ENCODE measurements around the gene GLIS1. TPM values are rescaled to one million over a fixed set of nuclear protein-coding genes. Genes with fewer than 3 reads are reported as not detected.
A peak's percentile ranks its signal among the peaks of the same experiment; 100 is the strongest.

GLIS1 gene
- total RNA-seq, 1 experiment from 2014 or later, result 0.28 TPM

DNA sequence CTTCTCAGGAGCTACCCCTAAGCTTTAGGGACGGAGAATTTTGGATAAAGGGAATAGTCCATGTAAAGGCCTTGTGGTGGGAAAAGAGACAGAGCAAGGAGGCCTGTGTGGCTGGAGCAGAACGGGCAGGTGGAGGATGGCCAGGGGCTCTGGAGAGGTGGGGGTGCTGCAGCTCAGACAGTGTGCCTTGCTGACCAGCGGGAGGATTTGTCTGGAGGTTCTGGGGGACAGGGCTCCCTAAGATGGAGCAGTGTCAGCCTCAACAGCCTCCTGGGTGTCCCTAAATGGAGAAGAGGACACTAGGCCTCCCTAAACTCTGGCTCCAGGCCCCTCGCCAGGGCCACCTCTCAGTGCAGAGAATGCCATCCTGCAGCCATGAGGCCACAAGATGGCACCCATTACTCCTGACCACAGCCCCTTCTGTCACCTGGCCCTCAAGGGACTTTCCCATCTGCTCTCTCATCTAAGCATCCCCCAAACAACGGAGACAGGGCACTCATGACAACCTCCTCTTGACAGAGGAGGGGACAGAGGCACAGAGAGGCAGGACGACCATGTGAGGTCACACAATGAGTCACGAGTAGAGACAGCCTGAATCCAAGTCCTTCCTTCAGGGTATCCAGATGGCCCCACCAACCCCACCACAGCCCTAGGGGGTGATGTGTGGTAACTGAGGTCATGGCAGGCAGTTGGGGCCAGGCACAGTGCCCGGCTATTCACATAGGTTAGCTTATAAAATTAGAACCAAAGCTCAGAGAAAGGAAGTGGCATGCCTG is 185.0 kb downstream of the GLIS1 start:
- DNase-seq, result no peak

More for the DNA sequence above, 185.0 kb downstream of the GLIS1 start:
- no CpG with 5 or more reads among the region's 8 CpGs for WGBS (ENCODE audit: extremely low coverage, insufficient read length, low lambda C conversion rate)
- peaks cover 13% of the 10 kb centered on the region for H3K27me3 Mint-ChIP-seq (ENCODE audit: low read depth)
- H3K27ac Mint-ChIP-seq, result 0 out of 7 replicates have a peak overlapping the region, but pooled peaks of 2 of the 3 experiments have one; percentile 21 to 57
- H3K36me3 Mint-ChIP-seq (ENCODE audit: insufficient read depth in 1 of 3, low read depth in 3 of 3), result no peaks in the 10 kb centered on the region
- Histone ChIP-seq H3T11ph (ENCODE audit: low read length) (no peak overlapping the region), H2BK20ac (ENCODE audit: low read depth, low read length, poor library complexity, severe bottlenecking) (no peak overlapping the region), H3K23ac (ENCODE audit: insufficient read length, low read depth, low read length) (no peak overlapping the region), H2BK120ac (ENCODE audit: low read depth, low read length, poor library complexity, severe bottlenecking) (no peak overlapping the region), H3K23me2 (ENCODE audit: insufficient read length, low read depth, low read length, poor library complexity, severe bottlenecking) (no peaks in the 10 kb centered on the region), H4K20me1 (ENCODE audit: control insufficient read depth, insufficient read depth, insufficient read length) (no peaks in the 10 kb centered on the region), H3K18ac (ENCODE audit: insufficient read length, low read depth, low read length) (no peak overlapping the region), H2AK5ac (ENCODE audit: insufficient read length, low read length) (no peak overlapping the region), H2BK15ac (ENCODE audit: low read depth, low read length) (no peak overlapping the region), H3K4me1 (ENCODE audit: insufficient read depth, low read length) (peaks cover 7% of the 10 kb centered on the region; the same call in 1 of the 2 replicates), H2BK12ac (ENCODE audit: insufficient read length, low read depth, low read length) (no peak overlapping the region), H4K5ac (ENCODE audit: insufficient read length, low read depth, low read length) (no peak overlapping the region), H2BK5ac (ENCODE audit: insufficient read length, low read length) (no peak overlapping the region), H3K27me3 (ENCODE audit: insufficient read depth, low read length) (no peaks in the 10 kb centered on the region), H4K8ac (replicated peaks; ENCODE audit: insufficient read length, low read depth, low read length) (no peak overlapping the region), H3K79me2 (ENCODE audit: insufficient read depth, low read length) (no peaks in the 10 kb centered on the region), H3K9ac (ENCODE audit: extremely low read depth, insufficient read length, low read length) (no peak overlapping the region), H3K9me3 (ENCODE audit: control insufficient read depth, low read depth, low read length) (no peaks in the 10 kb centered on the region), H3K4me2 (ENCODE audit: insufficient read depth, insufficient read length, low read length) (no peak overlapping the region), H3K79me1 (ENCODE audit: insufficient read depth, low read depth, low read length, poor library complexity, severe bottlenecking) (no peaks in the 10 kb centered on the region), H3K27ac (ENCODE audit: insufficient read length, low read depth, low read length) (no peak overlapping the region), H4K91ac (ENCODE audit: insufficient read length, low read depth, low read length) (no peak overlapping the region), H3K14ac (ENCODE audit: insufficient read depth, low read length) (no peak overlapping the region), H3K56ac (ENCODE audit: insufficient read length, low read depth, low read length) (no peak overlapping the region), H2AFZ (ENCODE audit: low read length) (no peak overlapping the region), H3K4ac (ENCODE audit: low read depth, low read length) (no peak overlapping the region)
- TF ChIP-seq, protein P1, sequence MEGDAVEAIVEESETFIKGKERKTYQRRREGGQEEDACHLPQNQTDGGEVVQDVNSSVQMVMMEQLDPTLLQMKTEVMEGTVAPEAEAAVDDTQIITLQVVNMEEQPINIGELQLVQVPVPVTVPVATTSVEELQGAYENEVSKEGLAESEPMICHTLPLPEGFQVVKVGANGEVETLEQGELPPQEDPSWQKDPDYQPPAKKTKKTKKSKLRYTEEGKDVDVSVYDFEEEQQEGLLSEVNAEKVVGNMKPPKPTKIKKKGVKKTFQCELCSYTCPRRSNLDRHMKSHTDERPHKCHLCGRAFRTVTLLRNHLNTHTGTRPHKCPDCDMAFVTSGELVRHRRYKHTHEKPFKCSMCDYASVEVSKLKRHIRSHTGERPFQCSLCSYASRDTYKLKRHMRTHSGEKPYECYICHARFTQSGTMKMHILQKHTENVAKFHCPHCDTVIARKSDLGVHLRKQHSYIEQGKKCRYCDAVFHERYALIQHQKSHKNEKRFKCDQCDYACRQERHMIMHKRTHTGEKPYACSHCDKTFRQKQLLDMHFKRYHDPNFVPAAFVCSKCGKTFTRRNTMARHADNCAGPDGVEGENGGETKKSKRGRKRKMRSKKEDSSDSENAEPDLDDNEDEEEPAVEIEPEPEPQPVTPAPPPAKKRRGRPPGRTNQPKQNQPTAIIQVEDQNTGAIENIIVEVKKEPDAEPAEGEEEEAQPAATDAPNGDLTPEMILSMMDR (conservative IDR thresholded peaks at IDR 0.05), result no peak
- H3K4me3 Mint-ChIP-seq, result no peak overlapping the region; a peak in 1 of 5 replicates
- H3K9me3 Mint-ChIP-seq, result no peaks in the 10 kb centered on the region
- peaks cover 21 to 31% of the 10 kb centered on the region in 2 experiments for H3K4me1 Mint-ChIP-seq
